Hematopoietic multipotent progenitor cell treated with erythropoietin and hydrocortisone succinate and interleukin-3 and kit ligand, for 6 days (in vitro differentiated cells): ENCODE measurements around the gene ARAP1.
A peak's percentile ranks its signal among the peaks of the same experiment; 100 is the strongest.

Experiments used
- DNase-seq: peaks from one replicate; pipeline ENCODE4 v3.0.0-alpha.2; 2015

The ARAP1 gene

GRCh38 chr11:72721689-72722049 is 30.5 kb downstream of the ARAP1 start:
- peak; percentile 55 for DNase-seq

DNA sequence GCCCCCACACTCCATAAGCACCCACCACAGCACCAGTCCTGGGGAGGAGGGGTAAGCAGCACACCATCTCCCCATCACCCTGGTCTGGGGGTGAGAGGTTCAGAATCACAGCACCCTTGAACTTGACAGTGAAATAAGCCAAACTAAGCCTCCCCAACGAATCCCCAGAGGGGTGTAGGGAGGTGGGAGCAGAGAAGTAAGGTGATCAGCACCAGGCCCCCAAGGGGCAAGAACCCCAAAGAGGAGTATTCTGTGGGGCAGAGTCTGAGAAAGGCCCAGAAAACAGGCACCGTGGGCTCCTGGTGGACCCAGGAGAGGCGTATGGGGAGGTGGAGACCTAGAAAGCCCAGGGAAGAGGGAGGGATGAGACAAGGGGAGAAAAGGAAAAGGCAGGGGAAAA is 30.9 kb downstream of the ARAP1 start:
- DNase-seq, result no peak

DNA sequence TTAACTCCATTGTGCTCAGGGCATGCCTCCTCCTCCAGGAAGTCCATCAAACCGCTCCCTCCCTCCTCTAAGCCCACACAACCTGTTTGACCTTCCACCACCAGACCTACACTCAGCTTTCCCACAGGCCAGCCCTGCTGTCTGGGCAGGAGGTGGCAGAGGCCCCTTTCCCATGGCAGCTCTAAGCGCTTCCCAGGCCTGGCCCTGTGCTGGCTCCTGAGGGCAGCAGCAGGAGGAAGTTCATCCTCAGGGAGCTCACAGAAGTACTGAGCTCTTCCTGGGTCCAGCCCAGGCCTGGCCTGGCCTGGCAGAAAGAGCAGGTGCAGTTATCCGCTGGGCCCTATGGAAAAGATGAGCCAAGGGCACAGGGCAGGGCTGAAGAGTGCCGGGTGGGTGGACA is 31.4 kb downstream of the ARAP1 start:
- no peak for DNase-seq

DNA sequence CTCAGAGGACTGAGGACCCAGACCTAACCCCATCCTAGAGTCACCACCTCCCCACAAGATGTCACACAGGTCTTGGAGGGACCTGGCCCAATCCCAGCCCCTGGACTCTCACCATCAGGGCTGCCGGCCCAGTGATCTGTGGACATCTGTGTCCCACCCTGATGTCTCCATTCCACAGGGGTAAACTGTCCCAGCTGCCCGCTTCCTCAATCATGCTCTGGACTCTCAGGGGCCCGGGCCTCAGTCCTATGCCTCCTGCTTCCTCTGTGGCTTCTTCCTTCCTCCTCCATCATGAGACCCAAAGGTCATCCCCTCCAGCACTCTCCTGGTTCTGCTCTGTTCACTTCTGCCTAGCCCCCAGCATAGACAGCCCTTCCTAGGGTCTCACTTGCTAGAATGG is 32.2 kb downstream of the ARAP1 start:
- DNase-seq, result no peak

- no peak for DNase-seq
Observed at GRCh38 chr11:72719551-72719950, 32.7 kb downstream of the ARAP1 start.

- no peak for DNase-seq
Observed at GRCh38 chr11:72719144-72719543, 33.1 kb downstream of the ARAP1 start.

GRCh38 chr11:72718101-72718501 is 34.1 kb downstream of the ARAP1 start:
- DNase-seq, result no peak

- no peak for DNase-seq
Observed at GRCh38 chr11:72716788-72717435, 35.3 kb downstream of the ARAP1 start.

DNA sequence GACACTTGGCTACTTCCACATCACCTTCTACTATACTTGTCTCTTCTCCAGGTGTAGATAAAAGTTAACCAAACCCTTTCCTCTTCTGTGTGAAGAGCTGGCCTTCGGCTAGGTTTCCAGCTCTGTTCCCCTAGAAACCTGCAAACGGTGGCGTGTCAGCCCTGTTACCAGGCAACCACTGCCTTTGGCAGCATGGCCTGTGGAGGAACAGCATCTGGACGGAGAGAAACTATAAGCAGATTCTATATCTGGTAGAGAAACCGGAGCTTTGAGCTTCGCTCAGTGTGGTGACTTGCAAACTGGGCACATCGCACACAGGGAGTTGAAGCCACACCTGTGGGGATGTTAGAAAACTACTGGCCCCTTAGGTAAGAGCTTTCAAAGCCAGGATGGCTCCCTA is 35.9 kb downstream of the ARAP1 start:
- DNase-seq, result no peak

- DNase-seq, result no peak
Observed at GRCh38 chr11:72712841-72713240, 39.4 kb downstream of the ARAP1 start.

DNA sequence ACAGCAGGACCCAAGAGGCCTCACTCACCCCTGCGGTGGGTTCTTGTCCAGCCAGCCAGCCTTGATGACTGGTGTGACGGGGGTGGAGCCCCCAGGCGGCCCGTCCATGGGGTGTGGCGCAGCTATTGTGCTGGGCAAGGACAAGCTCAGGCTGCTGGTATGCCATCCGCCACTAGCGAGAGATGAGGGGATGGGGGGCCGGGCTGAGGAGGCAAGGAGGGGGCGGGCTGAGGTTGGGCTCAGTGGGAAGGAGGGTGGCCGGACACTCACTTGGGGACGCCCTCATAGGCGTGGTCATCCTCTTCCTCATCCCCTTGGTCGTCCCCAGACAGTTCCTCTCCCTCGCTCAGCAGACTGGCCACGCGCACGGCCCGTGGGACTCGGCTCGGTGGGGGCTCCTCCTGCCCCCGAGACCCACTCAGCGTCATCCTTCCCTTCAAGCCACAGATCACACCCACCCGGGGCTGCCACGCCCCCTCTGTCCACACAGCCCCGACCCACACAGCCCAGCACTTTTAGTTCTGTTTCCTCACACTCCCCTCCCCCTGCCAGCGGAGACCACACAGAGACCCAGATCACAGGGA is 39.9 kb downstream of the ARAP1 start:
- no peak for DNase-seq

GRCh38 chr11:72711141-72711540 is 41.1 kb downstream of the ARAP1 start:
- no peak for DNase-seq

DNA sequence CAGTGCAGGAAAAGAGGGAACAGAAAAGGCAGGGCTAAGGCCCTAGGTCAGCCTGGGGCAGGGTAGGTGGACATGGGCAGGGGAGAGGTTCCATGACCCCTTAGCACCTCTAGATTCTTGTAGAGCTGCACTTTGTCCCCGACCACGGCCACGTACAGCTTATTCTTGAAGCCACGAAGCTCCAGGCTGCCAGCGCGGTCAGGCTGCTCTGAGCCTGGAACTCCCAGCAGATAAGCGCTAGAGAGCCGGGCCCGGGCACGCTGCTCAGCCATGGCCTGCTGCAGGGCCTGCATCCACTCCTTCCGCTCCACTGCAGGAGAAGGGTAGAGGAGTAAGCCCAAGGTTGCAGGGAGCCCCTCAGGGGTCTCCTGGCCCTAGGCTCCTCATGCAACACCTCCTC is 41.9 kb downstream of the ARAP1 start:
- no peak for DNase-seq

DNA sequence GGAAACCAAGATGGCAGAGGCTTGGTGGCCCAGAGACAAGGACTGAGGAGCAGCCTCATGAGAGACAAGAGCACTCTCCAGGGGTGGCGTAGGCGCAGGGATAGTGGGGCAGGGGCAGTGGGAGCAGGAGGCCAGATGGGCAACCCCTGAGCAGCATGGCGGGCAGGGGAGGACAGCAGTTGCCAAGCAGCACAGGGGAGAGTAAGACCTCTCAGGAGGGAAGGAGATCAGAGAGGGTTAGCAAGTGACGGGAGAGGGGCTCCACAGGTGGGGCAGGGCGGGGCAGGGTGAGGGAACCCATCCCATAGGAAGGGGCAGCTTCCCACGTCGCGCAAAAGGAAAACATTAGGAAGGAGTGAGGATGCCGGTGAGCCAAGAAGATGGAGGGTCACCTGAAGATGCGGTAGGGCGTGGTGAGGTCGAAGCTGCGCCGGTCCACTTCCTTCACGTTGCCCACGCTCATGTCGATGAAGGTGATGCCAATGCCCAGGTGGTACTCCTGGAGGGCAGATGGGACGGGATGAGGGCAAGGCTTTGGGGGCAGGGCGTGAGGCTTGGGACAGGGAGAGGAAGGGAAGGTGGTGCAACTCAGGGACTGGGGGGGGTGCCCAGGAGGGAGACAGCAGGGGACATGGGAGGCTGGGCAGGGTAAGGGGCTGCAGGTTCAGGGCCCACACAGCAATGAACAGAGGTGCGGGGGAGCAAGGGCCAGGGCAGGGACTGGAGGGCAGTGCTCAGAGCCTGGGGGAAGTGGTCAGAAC is 42.5 kb downstream of the ARAP1 start:
- no peak for DNase-seq

DNA sequence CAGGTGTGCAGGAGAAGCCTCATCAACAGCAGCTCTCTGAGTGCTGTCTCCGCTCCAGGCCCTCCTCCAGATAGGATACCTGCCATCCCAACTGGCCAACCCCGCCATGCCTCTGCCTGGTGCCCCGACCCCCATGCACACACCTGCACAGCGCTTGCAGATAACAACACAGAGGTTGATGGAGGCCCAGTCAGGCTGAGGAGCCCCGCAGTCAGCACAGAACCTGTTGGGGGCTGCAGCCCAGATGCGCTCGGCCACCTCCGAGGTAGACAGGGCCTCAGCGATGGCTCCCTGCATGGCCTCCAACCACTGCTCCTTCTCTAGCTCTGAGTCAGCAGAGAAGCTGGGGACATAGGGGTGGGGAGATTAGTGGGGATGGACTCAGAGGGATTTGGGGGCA is 45.2 kb downstream of the ARAP1 start:
- no peak for DNase-seq

DNA sequence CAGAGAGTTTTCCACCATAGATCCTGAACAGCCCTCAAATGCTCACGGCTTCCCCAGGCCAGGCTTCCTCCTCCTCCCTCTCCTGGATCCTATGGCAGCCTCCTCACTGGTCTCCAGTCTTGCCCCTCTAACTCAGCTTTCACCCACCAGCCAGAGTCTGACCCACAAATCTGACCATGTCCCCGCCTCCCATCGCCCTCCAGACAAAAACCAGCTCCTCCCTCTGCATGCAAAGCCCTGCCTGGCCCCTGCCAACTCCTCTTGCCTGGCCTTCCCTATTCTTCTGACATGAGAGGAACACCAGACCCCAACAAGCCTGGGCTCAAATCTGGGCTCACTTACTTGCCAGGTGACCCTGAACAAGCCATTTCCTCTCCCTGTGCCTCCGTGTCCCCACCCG is 45.6 kb downstream of the ARAP1 start:
- DNase-seq, result no peak

- DNase-seq, result no peak
Observed at GRCh38 chr11:72705442-72706365, 46.5 kb downstream of the ARAP1 start.

DNA sequence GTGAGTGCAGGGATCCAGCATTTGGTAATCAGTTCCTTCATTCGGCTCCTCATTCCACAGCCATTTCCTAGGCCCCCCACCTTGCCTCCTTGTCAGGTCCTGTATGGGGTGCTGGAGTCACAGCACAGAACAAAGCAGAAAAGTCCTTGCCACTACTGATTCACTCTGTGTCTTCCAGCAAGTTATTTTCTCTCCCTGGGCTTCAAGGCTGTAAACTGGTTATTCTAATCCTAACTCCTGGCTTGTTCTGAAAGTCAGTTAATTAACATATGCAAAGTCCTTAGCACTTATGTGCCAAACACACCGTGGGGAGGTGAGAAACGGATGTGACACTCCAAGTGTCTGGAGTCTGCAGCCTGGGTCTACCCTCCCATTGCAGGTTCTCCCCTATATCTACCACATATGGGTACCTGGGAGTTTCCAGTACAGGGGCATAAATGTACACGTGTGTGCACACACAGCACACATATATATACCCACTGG is 47.4 kb downstream of the ARAP1 start:
- DNase-seq, result no peak

DNA sequence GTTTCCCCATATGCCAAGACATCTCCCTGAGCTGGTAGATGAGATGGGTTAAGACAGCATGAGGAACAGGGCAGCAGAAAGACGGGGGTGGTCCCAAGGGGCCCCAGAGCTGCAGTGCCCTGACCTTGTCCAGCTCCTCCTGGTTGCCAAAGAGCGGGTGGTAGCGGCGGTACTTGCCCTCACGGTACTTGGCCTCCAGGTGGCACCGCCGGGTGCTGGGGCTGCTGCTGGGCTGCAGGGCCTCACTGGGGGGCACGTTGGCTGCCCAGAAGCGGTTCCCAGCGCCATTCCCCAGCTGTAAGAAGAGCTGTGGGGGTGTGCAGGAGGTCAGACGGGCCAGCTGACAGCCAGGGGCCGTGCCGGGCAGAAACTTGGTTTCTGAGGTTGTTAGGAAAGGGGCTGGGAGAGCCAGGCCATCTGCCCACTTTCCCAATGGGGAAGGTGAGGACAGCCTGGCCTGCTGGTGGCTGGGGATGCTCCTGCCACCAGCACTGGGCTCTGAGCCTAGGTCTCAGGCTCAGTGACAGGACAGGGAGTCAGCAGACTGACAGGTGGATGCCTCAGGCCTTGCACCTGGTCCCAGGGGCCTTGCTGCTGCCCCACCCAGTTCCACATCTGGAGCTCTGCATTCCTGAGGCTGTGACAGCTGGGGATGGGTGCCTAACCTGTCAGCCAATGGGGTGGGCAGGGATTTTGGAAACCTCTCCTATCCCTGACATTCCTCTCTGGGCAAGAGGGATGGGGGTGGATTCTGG is 48.0 kb downstream of the ARAP1 start:
- peak; percentile 23 for DNase-seq

- no peak for DNase-seq
Observed at GRCh38 chr11:72703267-72704008, 48.8 kb downstream of the ARAP1 start.

DNA sequence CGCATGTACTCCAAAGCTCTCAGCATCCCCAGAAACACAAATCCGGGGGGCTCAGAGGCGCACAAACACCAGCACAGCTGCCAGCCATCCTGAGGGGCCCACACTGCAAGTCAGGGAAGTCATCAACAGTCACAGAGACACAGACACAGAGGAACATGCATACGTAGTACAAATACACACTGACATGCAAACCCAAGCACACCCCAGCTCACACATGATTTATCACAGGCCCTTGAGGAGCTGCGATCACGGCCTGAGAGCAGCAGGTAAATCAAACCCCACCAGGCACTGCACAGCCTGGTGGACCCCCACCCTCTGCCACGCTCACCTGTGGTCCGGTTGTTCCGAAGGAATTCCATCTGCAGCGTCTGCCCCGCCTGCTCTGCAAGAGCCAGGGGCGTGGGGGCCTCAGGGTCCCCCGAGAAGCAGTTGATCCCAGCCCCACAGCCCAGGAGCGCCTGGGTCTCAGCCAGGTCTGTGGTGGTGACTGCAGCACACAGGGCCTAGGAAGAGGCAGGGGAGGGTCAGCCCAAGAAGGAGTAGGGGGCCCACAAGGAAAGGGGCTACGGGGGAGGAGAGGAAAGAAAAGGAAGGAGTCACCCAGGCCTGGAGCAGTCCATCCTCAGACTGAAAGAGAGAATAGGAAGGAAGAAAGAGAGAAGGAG is 49.5 kb downstream of the ARAP1 start:
- DNase-seq, result no peak
